ENCODE results near the gene IGBP1.
"Not testable (repeated sequence)": the region's sequence is repeated elsewhere in the genome, so short reads cannot be mapped to it uniquely, and the experiment has no call there.

Gene IGBP1

GRCh38 chrX:70133303-70134115 lies at the start of gene IGBP1:
Gene IGBP1 (plus strand): TSS chrX:70133447. CDS start chrX:70133948, 501 bp downstream.
- DNase-seq (ENCODE audit: low read depth): peak; percentile 73

- no peak for DNase-seq (ENCODE audit: low read depth)
These were observed 48.5 kb upstream of the IGBP1 start for GRCh38 chrX:70084592-70085240.

- DNase-seq (ENCODE audit: low read depth): no peak
These were observed 45.2 kb upstream of the IGBP1 start for GRCh38 chrX:70087857-70088630.

- no peak for DNase-seq (ENCODE audit: low read depth)
These were observed 44.5 kb upstream of the IGBP1 start for GRCh38 chrX:70088751-70089150.

GRCh38 chrX:70089604-70090297 lies 43.5 kb upstream of the IGBP1 start:
- DNase-seq (ENCODE audit: low read depth): no peak

- no peak for DNase-seq (ENCODE audit: low read depth)
These were observed 41.0 kb upstream of the IGBP1 start for GRCh38 chrX:70092247-70092646.

GRCh38 chrX:70096052-70096451 lies 37.2 kb upstream of the IGBP1 start:
- DNase-seq (ENCODE audit: low read depth): no peak

- no peak for DNase-seq (ENCODE audit: low read depth)
These were observed 28.0 kb upstream of the IGBP1 start for GRCh38 chrX:70105229-70105628.

GRCh38 chrX:70111436-70112026 lies 21.7 kb upstream of the IGBP1 start:
- not testable (repeated sequence) for DNase-seq (ENCODE audit: low read depth)

GRCh38 chrX:70117738-70118137 lies 15.5 kb upstream of the IGBP1 start:
- no peak for DNase-seq (ENCODE audit: low read depth)

- not testable (repeated sequence) for DNase-seq (ENCODE audit: low read depth)
These were observed 10.2 kb upstream of the IGBP1 start for GRCh38 chrX:70123014-70123413.

- DNase-seq (ENCODE audit: low read depth): no peak
These were observed 8.6 kb upstream of the IGBP1 start for GRCh38 chrX:70124678-70125077.

GRCh38 chrX:70128071-70128470 lies 5.2 kb upstream of the IGBP1 start:
- DNase-seq (ENCODE audit: low read depth): no peak

GRCh38 chrX:70129816-70130215 lies 3.4 kb upstream of the IGBP1 start:
- DNase-seq (ENCODE audit: low read depth): no peak

- DNase-seq (ENCODE audit: low read depth): no peak
These were observed 1.0 kb upstream of the IGBP1 start for GRCh38 chrX:70132224-70132623.

- DNase-seq (ENCODE audit: low read depth): no peak
These were observed 357 bp upstream of the IGBP1 start for GRCh38 chrX:70132877-70133302.

GRCh38 chrX:70134116-70134477 lies 850 bp downstream of the IGBP1 start:
- DNase-seq (ENCODE audit: low read depth): no peak

GRCh38 chrX:70138622-70139021 lies 5.4 kb downstream of the IGBP1 start:
- DNase-seq (ENCODE audit: low read depth): no peak

GRCh38 chrX:70139736-70140135 lies 6.5 kb downstream of the IGBP1 start:
- DNase-seq (ENCODE audit: low read depth): no peak

- DNase-seq (ENCODE audit: low read depth): no peak
These were observed 8.1 kb downstream of the IGBP1 start for GRCh38 chrX:70141373-70141772.
